OCI-LY1 (cell line): ENCODE results near the gene ZNF229.

Source experiments
- EZH2 ChIP-seq: fragments of 200-600 bp; sonication (generic), shearing (Covaris generic); IDR thresholded peaks from 2 replicates; pipeline ENCODE4 v1.8.0; 2017; ENCODE audit warnings: borderline replicate concordance, mixed run types, mild to moderate bottlenecking, antibody characterized with exemption, low read length, moderate library complexity, mixed read lengths
- TF ChIP-seq, protein P1 (sequence below): fragments of 200-600 bp; sonication (generic), shearing (Covaris generic); IDR thresholded peaks from 2 replicates; pipeline ENCODE4 v1.5.1; 2017; ENCODE audit warnings: mild to moderate bottlenecking, antibody characterized with exemption, low read length, moderate library complexity, mixed read lengths

DNA sequence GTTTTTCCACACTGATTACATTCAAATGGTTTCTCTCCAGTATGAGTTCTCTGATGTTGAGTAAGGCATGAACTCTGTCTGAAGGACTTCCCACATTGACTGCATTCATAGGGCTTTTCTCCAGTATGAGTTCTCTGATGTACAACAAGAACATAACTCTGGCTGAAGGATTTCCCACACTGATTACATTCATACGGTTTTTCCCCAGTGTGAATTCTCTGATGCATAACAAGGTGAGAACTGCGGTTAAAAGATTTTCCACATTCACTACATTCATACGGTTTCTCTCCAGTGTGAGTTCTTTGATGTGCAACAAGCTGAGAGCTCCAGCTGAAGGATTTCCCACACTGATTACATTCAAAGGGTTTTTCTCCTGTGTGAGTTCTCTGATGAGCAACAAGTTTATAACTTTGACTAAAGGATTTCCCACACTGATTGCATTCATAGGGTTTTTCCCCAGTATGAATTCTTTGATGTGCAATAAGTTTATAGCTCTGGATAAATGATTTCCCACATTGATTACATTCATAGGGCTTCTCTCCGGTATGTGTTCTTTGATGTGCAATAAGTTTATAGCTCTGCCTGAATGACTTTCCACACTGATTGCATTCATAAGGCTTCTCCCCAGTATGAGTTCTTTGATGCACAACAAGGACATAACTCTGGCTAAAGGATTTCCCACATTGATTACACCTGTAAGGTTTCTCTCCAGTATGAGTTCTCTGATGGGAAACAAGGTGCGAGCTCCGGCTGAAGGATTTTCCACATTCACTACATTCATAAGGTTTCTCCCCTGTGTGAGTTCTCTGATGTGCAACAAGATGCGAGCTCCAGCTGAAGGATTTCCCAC, 28.5 kb upstream of the ZNF229 start:
- no peak for TF ChIP-seq EZH2
- TF ChIP-seq, protein P1, sequence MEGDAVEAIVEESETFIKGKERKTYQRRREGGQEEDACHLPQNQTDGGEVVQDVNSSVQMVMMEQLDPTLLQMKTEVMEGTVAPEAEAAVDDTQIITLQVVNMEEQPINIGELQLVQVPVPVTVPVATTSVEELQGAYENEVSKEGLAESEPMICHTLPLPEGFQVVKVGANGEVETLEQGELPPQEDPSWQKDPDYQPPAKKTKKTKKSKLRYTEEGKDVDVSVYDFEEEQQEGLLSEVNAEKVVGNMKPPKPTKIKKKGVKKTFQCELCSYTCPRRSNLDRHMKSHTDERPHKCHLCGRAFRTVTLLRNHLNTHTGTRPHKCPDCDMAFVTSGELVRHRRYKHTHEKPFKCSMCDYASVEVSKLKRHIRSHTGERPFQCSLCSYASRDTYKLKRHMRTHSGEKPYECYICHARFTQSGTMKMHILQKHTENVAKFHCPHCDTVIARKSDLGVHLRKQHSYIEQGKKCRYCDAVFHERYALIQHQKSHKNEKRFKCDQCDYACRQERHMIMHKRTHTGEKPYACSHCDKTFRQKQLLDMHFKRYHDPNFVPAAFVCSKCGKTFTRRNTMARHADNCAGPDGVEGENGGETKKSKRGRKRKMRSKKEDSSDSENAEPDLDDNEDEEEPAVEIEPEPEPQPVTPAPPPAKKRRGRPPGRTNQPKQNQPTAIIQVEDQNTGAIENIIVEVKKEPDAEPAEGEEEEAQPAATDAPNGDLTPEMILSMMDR = no peak
